Measurements from ENCODE around the gene TBL1Y. TPM values are rescaled to one million over a fixed set of nuclear protein-coding genes. Genes with fewer than 3 reads are reported as not detected.

The TBL1Y gene
- total and polyA plus RNA-seq, 2 of the 13 experiments (the other 11 are each of a cell fraction or from before 2014, with no cell fraction given), result 0.37 to 1.4 TPM

- H3K9me3 ChIP-seq (ENCODE audit: low read length), result no peaks in the 10 kb centered on the region
- H3K4me2 ChIP-seq (ENCODE audit: low read depth, low read length), result no peak overlapping the region
- ChIA-PET POLR2A (no interaction called here), CTCF (ENCODE audit: low intra/inter-chr PET ratio, low total read pairs) (no interaction called here)
- FAIRE-seq (no peak), ATAC-seq (no peak), DNase-seq (ENCODE audit: low spot score) (no peak)
- no peaks in the 10 kb centered on the region for H3K79me2 ChIP-seq (ENCODE audit: insufficient read depth, low read length)
- no peak for TF ChIP-seq SRSF9 (IDR thresholded peaks at IDR 0.05; ENCODE audit: borderline replicate concordance, insufficient read depth, low read depth, low read length, poor library complexity, severe bottlenecking)
- TF ChIP-seq CBX1 (IDR thresholded peaks at IDR 0.05; ENCODE audit: low read depth), result no peak
- no peak for TF ChIP-seq PATZ1 (CRISPR knock-in tag; IDR thresholded peaks at IDR 0.05)
- no peak for TF ChIP-seq MBNL3 (CRISPR knock-in tag; conservative IDR thresholded peaks at IDR 0.05)
- TF ChIP-seq CEBPG (CRISPR knock-in tag; IDR thresholded peaks at IDR 0.05), result no peak
- TF ChIP-seq ZNF335 (CRISPR knock-in tag; IDR thresholded peaks at IDR 0.05), result no peak
- no peak for TF ChIP-seq ZNF772 (CRISPR knock-in tag; IDR thresholded peaks at IDR 0.05)
- TF ChIP-seq FUBP1 (CRISPR knock-in tag; IDR thresholded peaks at IDR 0.05; ENCODE audit: borderline replicate concordance), result no peak
- no peak for TF ChIP-seq TBX2 (CRISPR knock-in tag; IDR thresholded peaks at IDR 0.05; ENCODE audit: borderline replicate concordance)
- TF ChIP-seq DDIT3 (CRISPR knock-in tag; IDR thresholded peaks at IDR 0.05), result no peak
- TF ChIP-seq TFDP2 (CRISPR knock-in tag; IDR thresholded peaks at IDR 0.05), result no peak
- TF ChIP-seq TAF15 (IDR thresholded peaks at IDR 0.05; ENCODE audit: low read depth, low read length, poor library complexity, severe bottlenecking), result no peak
- no peak for TF ChIP-seq GLMP (CRISPR knock-in tag; IDR thresholded peaks at IDR 0.05; ENCODE audit: borderline replicate concordance)
- no peak for TF ChIP-seq PLSCR1 (CRISPR knock-in tag; IDR thresholded peaks at IDR 0.05; ENCODE audit: borderline replicate concordance)
- TF ChIP-seq MEIS1 (CRISPR knock-in tag; IDR thresholded peaks at IDR 0.05; ENCODE audit: borderline replicate concordance), result no peak
- no peak for TF ChIP-seq ZBTB26 (CRISPR knock-in tag; IDR thresholded peaks at IDR 0.05; ENCODE audit: borderline replicate concordance)
- no peaks in the 10 kb centered on the region for H4K20me1 ChIP-seq (ENCODE audit: insufficient read depth, low read length)
- 50% methylated on average over 1 of the region's 3 CpGs for WGBS (ENCODE audit: low lambda C conversion rate)
- H3K4me3 ChIP-seq (replicated peaks in 1 of 3; ENCODE audit: insufficient read depth in 1 of 3, low read depth in 2 of 3, low read length in 3 of 3), result no peak overlapping the region
- intact Hi-C loops (cut with micrococcal nuclease; ENCODE audit: unreplicated experiment) (no loop called here), in situ Hi-C loops (cut with HindIII; ENCODE audit: extremely low pct_ligation_motif_present, low pct_unique_long_range_greater_than_20kb) (no loop called here)
- no peak overlapping the region for H3K9ac ChIP-seq (ENCODE audit: insufficient read depth, low read depth, low read length)
- H3K36me3 ChIP-seq (replicated peaks in 1 of 2; ENCODE audit: control insufficient read depth in 1 of 2, insufficient read depth in 2 of 2, low read length in 2 of 2), result no peaks in the 10 kb centered on the region
- no peak overlapping the region for H2AFZ ChIP-seq (ENCODE audit: low read length)
- H3K4me1 ChIP-seq (ENCODE audit: insufficient read depth, low read length), result no peaks in the 10 kb centered on the region
- no TSS peak for BruUV-seq (replicated peaks)
- no peaks in the 10 kb centered on the region for H3K27me3 ChIP-seq (ENCODE audit: control insufficient read depth in 1 of 2, insufficient read depth in 2 of 2, low read length in 2 of 2)
- no peak overlapping the region for H3K27ac ChIP-seq (ENCODE audit: extremely low read length, insufficient read depth, low read length)
Observed at GRCh38 chrY:7097021-7097420, 186.5 kb downstream of the TBL1Y start.

Measured in HepG2 (cell line).